Spleen (tissue), 7 donors: ENCODE results near the gene DLG2.

Source experiments
- POLR2AphosphoS5 ChIP-seq, 3 donors: sonication (generic); formaldehyde crosslinking; IDR thresholded peaks; one replicate each; pipeline ENCODE4 v1.5.1; 2017; ENCODE audit warnings: antibody characterized with exemption in 3 of 3
- TF ChIP-seq, protein P1 (sequence below), 11 experiments: fragments of 200-600 bp in 7 of 11; fragments of 450-650 bp in 4 of 11; sonication (generic) in 4 of 11; IDR thresholded peaks in 8 of 11; conservative IDR thresholded peaks in 3 of 11; 1 replicate in 7 of 11; 2 replicates in 4 of 11; pipeline versions ENCODE4 v1.4.0 to v1.8.0; 2016 to 2021; ENCODE audit warnings: antibody characterized with exemption in 11 of 11, inconsistent platforms in 4 of 11, mild to moderate bottlenecking in 1 of 11
- donor health status: DM: no; HTN: no; CAD: no; lungs with moderate emphysema.
- donor health status: DM: no; HTN: no; CAD: no.
- donor health status: DM: no; HTN: no; CAD: no.

DNA sequence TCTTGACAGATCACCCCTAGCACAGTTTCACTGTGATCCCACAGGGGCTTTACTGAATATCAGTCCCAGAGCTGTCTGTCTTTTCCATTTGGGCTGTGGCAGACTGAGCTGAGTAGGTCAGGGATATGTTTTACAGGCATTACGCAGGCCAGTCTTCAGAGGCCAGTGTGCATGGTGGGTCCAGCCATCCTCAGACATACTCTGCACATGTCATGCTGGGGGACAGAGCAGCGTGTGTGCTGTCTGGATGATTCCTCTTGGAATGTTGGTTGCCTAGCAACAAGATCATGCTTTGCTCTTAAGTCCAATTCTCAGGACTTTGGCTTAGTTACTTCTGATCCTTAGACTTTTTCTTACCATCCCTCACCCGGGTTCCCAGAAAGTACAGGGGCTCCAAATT is 736.5 kb downstream of the DLG2 start:
- TF ChIP-seq, protein P1, sequence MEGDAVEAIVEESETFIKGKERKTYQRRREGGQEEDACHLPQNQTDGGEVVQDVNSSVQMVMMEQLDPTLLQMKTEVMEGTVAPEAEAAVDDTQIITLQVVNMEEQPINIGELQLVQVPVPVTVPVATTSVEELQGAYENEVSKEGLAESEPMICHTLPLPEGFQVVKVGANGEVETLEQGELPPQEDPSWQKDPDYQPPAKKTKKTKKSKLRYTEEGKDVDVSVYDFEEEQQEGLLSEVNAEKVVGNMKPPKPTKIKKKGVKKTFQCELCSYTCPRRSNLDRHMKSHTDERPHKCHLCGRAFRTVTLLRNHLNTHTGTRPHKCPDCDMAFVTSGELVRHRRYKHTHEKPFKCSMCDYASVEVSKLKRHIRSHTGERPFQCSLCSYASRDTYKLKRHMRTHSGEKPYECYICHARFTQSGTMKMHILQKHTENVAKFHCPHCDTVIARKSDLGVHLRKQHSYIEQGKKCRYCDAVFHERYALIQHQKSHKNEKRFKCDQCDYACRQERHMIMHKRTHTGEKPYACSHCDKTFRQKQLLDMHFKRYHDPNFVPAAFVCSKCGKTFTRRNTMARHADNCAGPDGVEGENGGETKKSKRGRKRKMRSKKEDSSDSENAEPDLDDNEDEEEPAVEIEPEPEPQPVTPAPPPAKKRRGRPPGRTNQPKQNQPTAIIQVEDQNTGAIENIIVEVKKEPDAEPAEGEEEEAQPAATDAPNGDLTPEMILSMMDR (IDR thresholded peaks at IDR 0.05 in 8 of 11, conservative IDR thresholded peaks at IDR 0.05 in 3 of 11), result no peak
- no peak for TF ChIP-seq POLR2AphosphoS5 (IDR thresholded peaks at IDR 0.05)
